DMS53 treated with DMSO at 0.1 percent for 48 hours (cell line): ENCODE data around the gene PELI3.

Source experiments
- DNase-seq: peaks from one replicate; lab custom pipeline; 2025; ENCODE audit not compliant: unreplicated experiment; lab: John Stamatoyannopoulos, UW

The PELI3 gene

GRCh38 chr11:66473608-66474515, 7.2 kb downstream of the PELI3 start:
- no peak for DNase-seq

DNA sequence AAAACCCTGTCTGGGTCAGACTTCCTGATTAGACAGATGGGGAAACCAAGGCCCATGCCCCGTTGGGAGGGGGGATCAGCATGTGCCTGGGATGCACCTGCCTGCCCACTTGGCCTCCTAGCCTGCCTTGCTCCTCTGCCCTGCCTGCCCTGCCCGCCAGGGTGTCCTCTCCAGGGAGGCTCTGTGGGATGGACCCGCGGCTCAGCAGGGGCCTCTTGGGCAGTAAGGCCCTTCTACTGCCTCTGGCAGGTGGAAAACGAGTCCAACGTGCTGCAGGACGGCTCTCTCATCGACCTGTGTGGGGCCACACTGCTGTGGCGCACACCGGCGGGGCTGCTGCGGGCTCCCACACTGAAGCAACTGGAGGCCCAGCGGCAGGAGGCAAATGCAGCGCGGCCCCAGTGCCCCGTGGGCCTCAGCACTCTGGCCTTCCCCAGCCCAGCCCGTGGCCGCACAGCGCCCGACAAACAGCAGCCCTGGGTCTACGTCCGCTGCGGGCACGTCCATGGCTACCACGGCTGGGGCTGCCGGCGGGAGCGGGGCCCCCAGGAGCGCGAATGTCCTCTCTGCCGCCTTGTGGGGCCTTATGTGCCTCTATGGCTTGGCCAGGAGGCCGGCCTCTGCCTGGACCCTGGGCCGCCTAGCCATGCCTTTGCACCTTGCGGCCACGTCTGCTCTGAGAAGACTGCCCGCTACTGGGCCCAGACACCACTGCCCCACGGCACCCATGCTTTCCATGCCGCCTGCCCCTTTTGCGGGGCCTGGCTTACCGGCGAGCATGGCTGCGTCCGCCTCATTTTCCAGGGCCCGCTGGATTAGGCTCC, 8.9 kb downstream of the PELI3 start:
- DNase-seq: no peak

GRCh38 chr11:66476173-66476840, 9.6 kb downstream of the PELI3 start:
- DNase-seq: no peak

- no peak for DNase-seq
These were observed 10.1 kb downstream of the PELI3 start for GRCh38 chr11:66476841-66477251.

DNA sequence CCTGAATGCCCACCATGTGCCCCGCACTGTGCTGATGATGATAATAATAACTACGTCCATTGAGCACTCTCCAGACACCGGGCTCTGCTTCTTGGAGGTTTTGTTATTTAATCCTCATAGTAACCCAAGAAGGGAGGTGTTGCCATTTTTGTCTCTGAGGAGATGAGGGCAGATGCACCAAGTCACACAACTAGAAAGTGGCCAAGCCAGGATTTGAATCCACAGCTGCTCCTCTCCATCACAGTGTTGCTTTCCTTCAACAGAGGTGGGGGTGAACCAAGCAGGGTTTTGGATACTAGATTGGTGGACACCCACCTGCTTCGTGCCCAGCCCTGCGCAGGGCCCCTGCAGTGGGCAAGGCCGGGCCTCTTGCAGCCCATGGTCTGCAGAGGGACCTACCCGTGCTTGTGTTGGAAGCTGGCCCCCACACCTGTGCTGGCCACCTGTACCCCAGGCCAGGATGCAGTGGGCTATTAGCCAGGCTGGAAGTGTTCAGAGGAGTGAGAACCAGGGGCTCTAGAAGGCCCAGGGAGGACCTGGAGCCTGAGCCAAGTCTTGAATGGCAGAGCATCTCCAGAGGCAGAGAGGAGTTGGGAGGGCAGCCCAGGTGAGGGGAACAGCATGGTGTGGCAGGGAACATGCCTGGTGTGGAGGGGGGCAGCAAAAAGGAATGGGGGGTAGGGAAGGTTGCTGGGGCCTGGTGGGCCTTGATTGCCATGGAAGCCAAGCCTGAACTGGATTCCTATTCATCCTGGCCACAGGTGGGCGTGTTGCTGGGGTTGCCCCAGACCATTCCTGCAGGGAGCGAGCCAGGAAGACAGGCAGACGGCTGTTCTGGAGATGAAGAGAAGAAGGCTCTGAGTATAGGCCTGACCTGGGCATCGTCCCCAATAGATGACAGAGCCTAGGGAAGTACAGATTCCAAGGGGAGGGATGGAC, 10.8 kb downstream of the PELI3 start:
- no peak for DNase-seq

GRCh38 chr11:66478729-66479393, 12.2 kb downstream of the PELI3 start:
- no peak for DNase-seq

DNA sequence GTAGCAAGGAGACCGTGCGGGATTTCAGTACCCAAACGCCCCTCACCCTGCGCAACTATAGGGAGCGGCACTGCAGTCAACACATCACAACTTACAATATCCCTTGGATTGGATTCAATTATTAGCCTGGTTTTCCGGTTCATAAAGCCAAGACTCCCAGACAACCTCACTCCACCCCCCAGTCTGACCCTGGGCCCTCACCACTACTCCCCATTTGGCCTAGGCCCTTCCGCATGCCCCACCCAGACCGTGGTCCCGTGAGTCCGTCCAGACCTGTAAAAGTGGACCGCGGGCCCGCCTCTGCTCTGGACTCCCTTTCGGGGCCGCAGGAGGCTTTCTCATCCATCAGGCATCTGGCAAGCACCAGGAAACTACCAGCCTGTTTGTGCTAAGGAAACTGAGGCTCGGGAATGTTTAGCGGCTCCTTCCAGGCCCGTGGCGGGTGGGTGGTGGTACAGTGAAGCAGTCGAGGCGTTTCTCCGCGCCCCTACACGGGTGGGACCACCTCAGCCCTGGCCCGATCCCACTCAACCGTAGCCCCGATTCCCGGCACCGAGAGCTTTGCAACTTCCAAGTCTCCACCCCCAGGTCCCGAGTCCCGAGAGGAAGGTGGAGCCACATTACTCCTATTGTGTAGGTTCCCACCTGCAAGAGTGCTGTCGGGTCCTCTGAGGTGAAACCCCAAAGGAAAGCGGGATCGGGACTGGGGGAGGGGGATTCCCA, 12.8 kb downstream of the PELI3 start:
- peak; percentile 44 for DNase-seq

DNA sequence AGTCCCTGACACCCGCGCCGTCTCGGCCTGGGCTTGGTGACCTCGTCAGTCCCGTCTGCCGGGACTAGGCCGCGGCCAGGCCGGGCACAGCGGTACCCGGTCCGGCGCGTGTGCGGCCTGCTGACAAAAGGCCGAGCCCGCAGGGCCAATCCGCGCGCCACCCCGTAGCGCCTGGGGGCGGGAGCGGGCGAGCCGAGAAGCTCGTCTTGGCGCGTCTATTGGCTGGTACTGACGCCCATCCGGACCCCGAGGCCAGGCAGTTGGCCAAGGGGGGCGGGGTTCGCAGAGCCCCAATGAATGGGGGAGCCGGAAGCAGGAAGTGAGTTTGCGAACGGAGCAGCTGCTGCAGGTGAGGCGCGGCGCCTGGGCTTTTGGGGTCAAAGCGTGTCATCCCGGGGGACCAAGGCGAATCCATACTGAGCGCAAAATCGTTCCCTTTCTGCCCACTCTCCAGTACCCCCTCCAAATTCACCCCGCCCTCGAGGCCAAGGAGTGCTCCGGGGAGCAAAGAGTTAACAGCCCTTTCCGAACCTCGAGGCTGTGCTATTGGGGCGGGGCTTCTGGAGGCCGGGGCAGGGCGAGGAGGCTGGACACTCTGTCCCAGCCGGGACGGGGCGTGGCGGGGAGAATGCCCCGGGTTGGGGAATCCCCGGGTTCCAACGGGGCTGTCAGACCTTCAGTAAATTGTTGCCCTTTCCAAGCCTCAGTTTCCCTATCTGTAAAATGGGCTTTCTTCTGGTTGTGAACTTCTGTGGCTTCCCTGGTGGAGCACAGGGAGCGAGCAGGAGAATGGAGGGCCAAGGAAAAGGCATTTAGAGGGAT, 13.6 kb downstream of the PELI3 start, which contains the start of gene DPP3:
Gene DPP3 (plus strand): TSS at position 318 of the 822 bp plus-strand sequence. CDS start 1,767 bp downstream, outside the sequence.
- peak; percentile 99 for DNase-seq

DNA sequence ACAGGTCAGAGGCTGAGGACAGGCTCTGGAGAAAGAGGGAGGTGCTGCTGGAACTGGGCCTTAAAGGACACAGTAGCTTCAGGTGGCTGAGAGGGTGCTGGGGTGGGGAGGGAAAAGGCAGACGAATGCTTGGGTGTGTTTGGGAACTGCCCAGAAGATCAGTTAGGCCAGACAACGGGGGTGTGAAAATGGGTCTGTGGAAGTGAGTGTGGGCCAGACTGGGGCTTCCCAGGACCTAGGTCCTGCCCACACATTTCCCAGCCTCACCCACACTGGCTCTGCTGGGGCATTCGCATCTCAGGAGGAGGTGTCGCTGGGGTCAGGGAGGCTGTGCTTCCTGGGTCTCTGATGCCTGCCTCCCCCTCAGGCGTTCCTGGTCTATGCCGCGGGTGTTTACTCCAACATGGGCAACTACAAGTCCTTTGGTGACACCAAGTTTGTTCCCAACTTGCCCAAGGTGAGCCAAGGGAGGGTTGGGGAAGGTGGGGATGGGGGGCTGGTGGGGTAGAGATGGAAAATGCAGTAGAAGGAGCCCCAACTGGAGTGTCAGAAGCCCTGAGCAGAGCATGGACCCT, 18.2 kb downstream of the PELI3 start:
- DNase-seq: no peak

- no peak for DNase-seq
These were observed 22.3 kb downstream of the PELI3 start for GRCh38 chr11:66488957-66489356.

- peak; percentile 98 for DNase-seq
These were observed 22.9 kb downstream of the PELI3 start for GRCh38 chr11:66489636-66490035.

- no peak for DNase-seq
These were observed 24.7 kb downstream of the PELI3 start for GRCh38 chr11:66491315-66491935.

DNA sequence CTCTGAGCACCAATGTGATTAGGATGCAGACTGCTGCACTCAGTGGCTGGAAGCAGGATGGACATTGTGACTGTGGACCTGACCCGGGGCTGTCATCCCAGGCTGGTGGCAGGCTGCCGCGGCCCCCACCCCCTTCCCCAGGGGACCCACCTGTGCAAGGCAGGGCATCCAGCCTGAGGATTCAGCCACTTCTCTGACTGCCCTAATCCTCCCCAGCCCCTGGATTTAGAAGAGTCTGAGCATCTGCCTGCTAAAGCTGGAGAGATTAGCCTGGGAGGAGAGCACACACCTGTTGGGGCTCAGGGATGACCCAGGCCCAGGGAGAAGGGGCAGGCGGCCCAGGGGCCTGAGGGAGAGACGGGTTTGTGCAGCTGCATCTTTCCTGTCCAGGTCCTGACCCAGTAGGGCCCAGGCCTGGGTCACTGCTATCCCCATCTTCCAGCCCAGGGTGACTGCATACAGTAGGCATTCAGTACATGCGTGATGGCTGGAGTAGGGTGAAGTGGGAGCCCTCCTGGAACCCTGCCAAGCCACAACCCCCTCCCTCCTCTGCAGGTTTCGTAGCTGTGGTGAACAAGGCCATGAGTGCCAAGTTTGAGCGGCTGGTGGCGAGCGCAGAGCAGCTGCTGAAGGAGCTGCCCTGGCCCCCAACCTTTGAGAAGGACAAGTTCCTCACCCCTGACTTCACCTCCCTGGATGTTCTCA, 25.6 kb downstream of the PELI3 start:
- DNase-seq: no peak

DNA sequence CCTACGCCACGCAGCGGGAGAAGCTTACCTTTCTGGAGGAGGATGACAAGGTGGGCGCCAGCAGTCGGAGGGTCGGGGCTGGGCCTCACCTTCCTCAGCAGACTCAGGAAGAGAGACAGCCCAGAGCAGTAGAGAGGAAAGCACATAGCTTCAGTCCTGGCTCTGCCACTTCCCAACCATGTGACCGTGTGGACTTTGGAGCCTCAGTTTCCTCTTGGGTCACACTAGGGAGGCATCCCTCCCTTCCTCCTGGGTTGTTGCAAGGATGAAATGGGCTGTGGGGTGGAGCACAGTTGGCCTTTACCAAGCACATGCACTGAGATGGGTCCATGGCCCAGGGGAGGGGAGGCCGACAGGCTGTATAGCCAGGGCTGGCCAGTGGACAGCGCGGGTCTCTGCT, 26.4 kb downstream of the PELI3 start:
- DNase-seq: no peak

- DNase-seq: no peak
These were observed 27.8 kb downstream of the PELI3 start for GRCh38 chr11:66494458-66494857.

GRCh38 chr11:66494935-66495334, 28.2 kb downstream of the PELI3 start:
- no peak for DNase-seq

DNA sequence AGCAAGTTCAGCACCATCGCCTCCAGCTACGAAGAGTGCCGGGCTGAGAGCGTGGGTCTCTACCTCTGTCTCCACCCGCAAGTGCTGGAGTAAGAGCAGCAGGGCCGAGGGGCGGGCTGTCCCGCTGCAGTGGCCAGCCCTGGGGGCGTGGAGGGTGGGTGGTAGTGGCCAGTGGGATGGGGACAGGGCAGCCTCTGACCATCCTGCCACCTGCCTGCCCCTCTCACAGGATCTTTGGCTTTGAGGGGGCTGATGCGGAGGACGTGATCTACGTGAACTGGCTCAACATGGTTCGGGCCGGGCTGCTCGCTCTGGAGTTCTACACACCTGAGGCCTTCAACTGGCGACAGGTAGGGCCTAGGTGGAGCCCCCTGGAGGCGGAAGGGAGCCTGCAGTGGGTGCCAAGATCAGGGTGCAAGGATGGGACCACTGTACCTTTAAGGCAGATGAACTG, 28.7 kb downstream of the PELI3 start:
- no peak for DNase-seq
